B cell (primary cell): Measurements from ENCODE around the gene FAM107B. TPM values are rescaled to one million over a fixed set of nuclear protein-coding genes. Genes with fewer than 3 reads are reported as not detected.

Experiments used
- ATAC-seq: fragments of 200-7000 bp; cut with Tn5 transposase; one replicate; pipeline ENCODE4 v1.10.0; 2021; ENCODE audit warnings: low read depth, mild to moderate bottlenecking, moderate number of reproducible peaks, moderate library complexity
- CTCF ChIA-PET: fragments of 350-600 bp; sonication (Branson Sonifier 250); formaldehyde crosslinking; loops from one replicate; lab custom pipeline; 2021; ENCODE audit warnings: antibody characterized with exemption, inconsistent platforms; lab: Charles Lee
- POLR2A ChIA-PET: fragments of 350-600 bp; sonication (Branson Sonifier 250); formaldehyde crosslinking; loops from one replicate; lab custom pipeline; 2021; ENCODE audit warnings: antibody characterized with exemption; lab: Charles Lee
- DNase-seq: peaks from one replicate; pipeline ENCODE4 v3.0.0; 2013
- H2AFZ ChIP-seq: 2 replicates; pipeline ENCODE4 v1.6.1; 2012; ENCODE audit warnings: mild to moderate bottlenecking, low read depth, low read length; ENCODE audit not compliant: insufficient read depth, poor library complexity, severe bottlenecking
- H3K27ac ChIP-seq, 2 donors: 1 replicate in 1 of 2; 2 replicates in 1 of 2; pipeline ENCODE4 v1.5.1; 2012 to 2013; ENCODE audit warnings: low read length in 2 of 2, mild to moderate bottlenecking in 2 of 2, moderate library complexity in 1 of 2
- H3K27me3 ChIP-seq, 4 experiments: fragments of 200-600 bp in 1 of 4; sonication (generic) in 1 of 4; replicated peaks in 1 of 4; 1 replicate in 2 of 4; 2 replicates in 2 of 4; pipeline versions ENCODE4 v1.6.1 to v1.7.0; 2013 to 2016; ENCODE audit warnings: low read length in 3 of 4, mild to moderate bottlenecking in 2 of 4, mixed read lengths in 1 of 4, moderate library complexity in 1 of 4; ENCODE audit not compliant: insufficient read depth in 4 of 4, control insufficient read depth in 3 of 4; ENCODE audit errors: control extremely low read depth in 1 of 4
- H3K36me3 ChIP-seq, 2 experiments: replicated peaks in 1 of 2; 1 replicate in 1 of 2; 2 replicates in 1 of 2; pipeline versions ENCODE4 v1.6.1 to v1.7.1; 2013; ENCODE audit warnings: low read length in 1 of 2; ENCODE audit not compliant: insufficient read depth in 2 of 2, control insufficient read depth in 1 of 2; ENCODE audit errors: control extremely low read depth in 1 of 2, extremely low read depth in 1 of 2
- H3K4me1 ChIP-seq, 2 donors: fragments of 200-600 bp in 1 of 2; sonication (generic) in 1 of 2; 1 replicate in 1 of 2; 2 replicates in 1 of 2; pipeline versions ENCODE4 v1.5.1 to v1.6.1; 2013 to 2017; ENCODE audit warnings: low read length in 2 of 2; ENCODE audit not compliant: control insufficient read depth in 2 of 2, insufficient read depth in 2 of 2
- H3K4me2 ChIP-seq: replicated peaks from 2 replicates; pipeline ENCODE3; 2012; ENCODE audit warnings: mild to moderate bottlenecking, low read depth, low read length; ENCODE audit not compliant: poor library complexity, severe bottlenecking
- H3K4me3 ChIP-seq, 5 experiments: fragments of 200-600 bp in 1 of 5; sonication (generic) in 1 of 5; 1 replicate in 3 of 5; 2 replicates in 2 of 5; pipeline versions ENCODE4 v1.5.1 to v1.7.0; 2011 to 2016; ENCODE audit warnings: low read length in 4 of 5, mild to moderate bottlenecking in 4 of 5, low read depth in 2 of 5, control low read depth in 1 of 5, moderate library complexity in 1 of 5; ENCODE audit not compliant: insufficient read depth in 1 of 5; ENCODE audit errors: control extremely low read depth in 1 of 5, extremely low read depth in 1 of 5
- H3K79me2 ChIP-seq: fragments of 200-600 bp; sonication (generic); one replicate; pipeline ENCODE4 v1.6.0; 2016; ENCODE audit warnings: low read length; ENCODE audit not compliant: control insufficient read depth, insufficient read depth
- H3K9ac ChIP-seq: fragments of 200-600 bp; sonication (generic); 2 replicates; pipeline ENCODE4 v1.6.1; 2017; ENCODE audit warnings: mild to moderate bottlenecking, low read length, moderate library complexity
- H3K9me3 ChIP-seq, 3 donors: one replicate each; pipeline versions ENCODE4 v1.6.1 to v1.7.1; 2013; ENCODE audit warnings: low read length in 2 of 3; ENCODE audit not compliant: control insufficient read depth in 2 of 3, insufficient read depth in 1 of 3; ENCODE audit errors: control extremely low read depth in 1 of 3
- H4K20me1 ChIP-seq: 2 replicates; pipeline ENCODE4 v1.6.0; 2012; ENCODE audit warnings: mild to moderate bottlenecking, low read length; ENCODE audit not compliant: insufficient read depth, control insufficient read depth, poor library complexity, severe bottlenecking
- H3K27ac Mint-ChIP-seq: one replicate; pipeline ENCODE4 v1.8.0; 2021; ENCODE audit warnings: mixed read lengths
- H3K27me3 Mint-ChIP-seq: one replicate; pipeline ENCODE4 v1.8.0; 2021; ENCODE audit warnings: mixed read lengths
- H3K4me1 Mint-ChIP-seq: one replicate; pipeline ENCODE4 v1.8.0; 2021; ENCODE audit warnings: mixed read lengths
- H3K4me3 Mint-ChIP-seq: one replicate; pipeline ENCODE4 v1.8.0; 2021; ENCODE audit warnings: mixed read lengths
- H3K9me3 Mint-ChIP-seq: one replicate; pipeline ENCODE4 v1.8.0; 2022; ENCODE audit warnings: mixed read lengths; ENCODE audit not compliant: insufficient read depth
- EZH2 ChIP-seq: IDR thresholded peaks from 2 replicates; pipeline ENCODE4 v1.6.1; 2012; ENCODE audit warnings: borderline replicate concordance, low read depth, mild to moderate bottlenecking, moderate library complexity, low read length; ENCODE audit not compliant: insufficient read depth, poor library complexity, severe bottlenecking
- WGBS: methylation state at CpG from one replicate; pipeline ENCODE4 v1.1.5; 2013; ENCODE audit warnings: missing lambda C conversion rate; ENCODE audit not compliant: insufficient coverage; 5-methylcytosine and 5-hydroxymethylcytosine counted together
- intact Hi-C: fragments of 100-400 bp; cut with micrococcal nuclease; formaldehyde crosslinking; loops from one replicate; pipeline ENCODE4 v1.10.0; 2022
- polyA plus RNA-seq: library from polyadenylated mRNA; depleted of rRNA; stranded (reverse); fragments of >200 nt; gene quantifications from 2 replicates; pipeline ENCODE4 v1.2.3, GENCODE V29; 2012
- total RNA-seq, 2 donors: library from RNA; stranded (reverse); fragments of 120-200 nt in 1 of 2; gene quantifications; 1 replicate in 1 of 2; 2 replicates in 1 of 2; pipeline versions ENCODE4 v1.2.3 to v1.2.4, GENCODE V29; 2013 to 2022
- TF ChIP-seq, protein P1 (sequence below): fragments of 200-600 bp; IDR thresholded peaks from one replicate; pipeline ENCODE4 v1.8.0; 2022; ENCODE audit warnings: antibody characterized with exemption, mild to moderate bottlenecking

Gene FAM107B
- total and polyA plus RNA-seq, 2 donors (not counting 1 experiment from before 2014, with no cell fraction given), result 31.9 to 318 TPM

DNA sequence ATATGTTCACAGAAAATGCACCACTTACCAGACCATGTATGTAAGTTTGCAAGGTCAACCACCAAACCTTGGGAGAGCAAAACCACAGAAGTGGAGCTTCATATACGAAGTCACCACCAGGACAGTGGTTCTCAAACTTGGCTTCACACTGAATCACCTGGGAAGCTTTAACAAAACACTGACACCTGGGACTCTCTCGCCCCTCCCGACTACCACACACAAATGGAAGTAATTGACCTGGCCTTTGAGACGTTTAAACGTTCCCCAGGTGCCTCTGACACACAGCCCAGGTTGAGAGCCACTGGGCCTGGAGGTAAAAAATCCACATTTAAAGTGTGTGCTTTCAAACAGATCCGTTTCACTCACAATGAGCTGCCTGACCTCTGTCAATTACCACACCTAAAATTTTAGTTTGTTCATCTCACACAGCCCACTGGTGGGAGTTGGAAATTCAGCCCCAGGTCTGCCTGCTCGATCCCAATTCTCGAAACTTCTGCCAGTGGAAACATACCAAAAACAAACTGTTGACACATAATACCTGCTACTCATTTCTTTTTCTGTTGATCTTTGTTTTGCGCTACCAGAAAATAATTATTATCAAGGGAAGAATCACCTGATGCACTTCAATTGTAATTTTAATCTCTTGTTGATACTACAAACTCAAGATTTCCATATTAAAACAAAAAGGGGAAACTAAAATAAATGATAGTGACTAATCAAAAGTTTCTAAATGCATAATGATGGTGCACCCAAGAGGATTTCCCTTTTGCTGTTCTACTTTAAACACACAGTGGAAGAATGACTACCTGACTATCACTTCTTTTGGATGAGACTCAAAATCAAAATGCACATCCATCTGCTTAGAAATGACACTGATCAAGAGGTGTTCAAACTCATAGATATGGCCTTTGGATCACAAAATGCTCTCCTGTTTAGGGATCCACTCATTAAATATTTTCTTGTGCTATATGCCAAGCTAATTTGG, 36.6 kb upstream of the FAM107B start:
- no peak overlapping the region for H2AFZ ChIP-seq
- WGBS, result 94% methylated on average over 6 of the region's 9 CpGs
- peaks cover 0 to 4% of the 10 kb centered on the region in 2 donors for H3K4me1 ChIP-seq
- no peak overlapping the region for H3K4me3 ChIP-seq
- H3K9me3 ChIP-seq, result no peaks in the 10 kb centered on the region
- no peak overlapping the region for H3K9ac ChIP-seq
- ATAC-seq, result no peak
- H3K4me2 ChIP-seq, result no peak overlapping the region
- intact Hi-C loops, result no loop called here
- no peaks in the 10 kb centered on the region for H3K79me2 ChIP-seq
- no peak overlapping the region for H3K27ac ChIP-seq
- Mint-ChIP-seq H3K9me3 (no peaks in the 10 kb centered on the region), H3K4me3 (no peak overlapping the region), H3K27ac (no peak overlapping the region), H3K27me3 (no peaks in the 10 kb centered on the region), H3K4me1 (peaks cover 18% of the 10 kb centered on the region)
- no peak for DNase-seq
- H3K36me3 ChIP-seq, result no peaks in the 10 kb centered on the region
- H4K20me1 ChIP-seq, result no peaks in the 10 kb centered on the region
- ChIA-PET CTCF (interaction anchor here (0.6 kb wide), 1 partner anchor 49 kb away, joined by 3 read pairs; no protein-coding TSS in a partner anchor), POLR2A (no interaction called here)
- no peaks in the 10 kb centered on the region for H3K27me3 ChIP-seq
- TF ChIP-seq, protein P1, sequence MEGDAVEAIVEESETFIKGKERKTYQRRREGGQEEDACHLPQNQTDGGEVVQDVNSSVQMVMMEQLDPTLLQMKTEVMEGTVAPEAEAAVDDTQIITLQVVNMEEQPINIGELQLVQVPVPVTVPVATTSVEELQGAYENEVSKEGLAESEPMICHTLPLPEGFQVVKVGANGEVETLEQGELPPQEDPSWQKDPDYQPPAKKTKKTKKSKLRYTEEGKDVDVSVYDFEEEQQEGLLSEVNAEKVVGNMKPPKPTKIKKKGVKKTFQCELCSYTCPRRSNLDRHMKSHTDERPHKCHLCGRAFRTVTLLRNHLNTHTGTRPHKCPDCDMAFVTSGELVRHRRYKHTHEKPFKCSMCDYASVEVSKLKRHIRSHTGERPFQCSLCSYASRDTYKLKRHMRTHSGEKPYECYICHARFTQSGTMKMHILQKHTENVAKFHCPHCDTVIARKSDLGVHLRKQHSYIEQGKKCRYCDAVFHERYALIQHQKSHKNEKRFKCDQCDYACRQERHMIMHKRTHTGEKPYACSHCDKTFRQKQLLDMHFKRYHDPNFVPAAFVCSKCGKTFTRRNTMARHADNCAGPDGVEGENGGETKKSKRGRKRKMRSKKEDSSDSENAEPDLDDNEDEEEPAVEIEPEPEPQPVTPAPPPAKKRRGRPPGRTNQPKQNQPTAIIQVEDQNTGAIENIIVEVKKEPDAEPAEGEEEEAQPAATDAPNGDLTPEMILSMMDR, result no peak
- no peak for TF ChIP-seq EZH2

DNA sequence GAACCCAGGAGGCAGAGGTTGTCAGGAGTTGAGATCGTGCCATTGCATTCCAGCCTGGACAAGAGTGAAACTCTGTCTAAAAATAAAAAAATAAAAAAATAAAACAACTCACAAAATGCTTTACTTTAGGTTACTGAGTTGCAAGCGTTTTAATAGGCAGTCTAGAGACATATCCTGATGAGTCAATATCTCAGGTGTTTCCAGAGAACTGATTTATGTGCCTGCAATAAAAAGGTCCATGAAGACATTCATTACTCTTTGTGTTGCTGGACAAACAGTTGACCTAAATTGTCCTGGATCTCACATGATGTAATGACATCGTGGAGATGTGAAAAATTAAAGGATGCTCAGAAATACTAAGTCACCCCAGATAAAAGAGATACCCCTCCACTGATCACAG, 31.6 kb upstream of the FAM107B start:
- H4K20me1 ChIP-seq, result no peaks in the 10 kb centered on the region
- H3K9me3 ChIP-seq, result no peaks in the 10 kb centered on the region
- H3K27ac ChIP-seq, result no peak overlapping the region
- H3K4me3 Mint-ChIP-seq, result no peak overlapping the region
- H2AFZ ChIP-seq, result no peak overlapping the region
- DNase-seq (no peak), ATAC-seq (no peak)
- H3K4me2 ChIP-seq, result no peak overlapping the region
- H3K27ac Mint-ChIP-seq, result no peak overlapping the region
- intact Hi-C loops, result no loop called here
- H3K27me3 Mint-ChIP-seq, result no peaks in the 10 kb centered on the region
- no peaks in the 10 kb centered on the region for H3K4me1 ChIP-seq
- no peak overlapping the region for H3K9ac ChIP-seq
- no peaks in the 10 kb centered on the region for H3K9me3 Mint-ChIP-seq
- ChIA-PET CTCF (no interaction called here), POLR2A (no interaction called here)
- TF ChIP-seq, protein P1, result no peak
- no peak for TF ChIP-seq EZH2
- no peak overlapping the region for H3K4me3 ChIP-seq
- peaks cover 10% of the 10 kb centered on the region for H3K4me1 Mint-ChIP-seq
- H3K79me2 ChIP-seq, result no peaks in the 10 kb centered on the region
- no peaks in the 10 kb centered on the region for H3K36me3 ChIP-seq
- H3K27me3 ChIP-seq, result no peaks in the 10 kb centered on the region
- whole genome bisulfite sequencing, result 100% methylated on average over 1 of the region's 3 CpGs
